ENCODE results near the gene CCDC3.
A peak's percentile ranks its signal among the peaks of the same experiment; 100 is the strongest.

Gene CCDC3

DNA sequence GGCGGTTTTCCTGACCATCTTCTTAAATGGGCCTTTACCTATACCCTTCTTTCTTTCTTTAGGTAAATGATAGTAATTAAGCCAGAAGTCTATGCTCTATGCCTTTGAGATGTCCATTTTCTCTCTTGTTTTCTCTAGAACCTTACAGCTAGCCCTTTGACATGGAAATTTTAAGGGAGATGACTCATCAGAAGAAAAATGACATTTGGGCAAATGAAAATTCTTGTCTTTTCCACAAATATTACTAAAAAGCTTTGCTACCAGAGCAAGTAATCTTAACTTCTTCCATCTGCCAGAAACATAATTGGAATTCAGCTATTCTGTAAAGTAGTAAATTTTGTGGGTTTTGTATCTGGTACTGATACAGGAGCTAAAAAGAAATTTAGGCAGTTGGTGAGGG, 59.5 kb downstream of the CCDC3 start:
- TF ChIP-seq, protein P1, sequence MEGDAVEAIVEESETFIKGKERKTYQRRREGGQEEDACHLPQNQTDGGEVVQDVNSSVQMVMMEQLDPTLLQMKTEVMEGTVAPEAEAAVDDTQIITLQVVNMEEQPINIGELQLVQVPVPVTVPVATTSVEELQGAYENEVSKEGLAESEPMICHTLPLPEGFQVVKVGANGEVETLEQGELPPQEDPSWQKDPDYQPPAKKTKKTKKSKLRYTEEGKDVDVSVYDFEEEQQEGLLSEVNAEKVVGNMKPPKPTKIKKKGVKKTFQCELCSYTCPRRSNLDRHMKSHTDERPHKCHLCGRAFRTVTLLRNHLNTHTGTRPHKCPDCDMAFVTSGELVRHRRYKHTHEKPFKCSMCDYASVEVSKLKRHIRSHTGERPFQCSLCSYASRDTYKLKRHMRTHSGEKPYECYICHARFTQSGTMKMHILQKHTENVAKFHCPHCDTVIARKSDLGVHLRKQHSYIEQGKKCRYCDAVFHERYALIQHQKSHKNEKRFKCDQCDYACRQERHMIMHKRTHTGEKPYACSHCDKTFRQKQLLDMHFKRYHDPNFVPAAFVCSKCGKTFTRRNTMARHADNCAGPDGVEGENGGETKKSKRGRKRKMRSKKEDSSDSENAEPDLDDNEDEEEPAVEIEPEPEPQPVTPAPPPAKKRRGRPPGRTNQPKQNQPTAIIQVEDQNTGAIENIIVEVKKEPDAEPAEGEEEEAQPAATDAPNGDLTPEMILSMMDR (conservative IDR thresholded peaks at IDR 0.05; ENCODE audit: low read depth), result no peak
- DNase-seq (ENCODE audit: low spot score), result no peak
- ChIA-PET POLR2A (ENCODE audit: low non-redundant PET) (no interaction called here), CTCF (no interaction called here)
- no peak overlapping the region for H3K27ac ChIP-seq

DNA sequence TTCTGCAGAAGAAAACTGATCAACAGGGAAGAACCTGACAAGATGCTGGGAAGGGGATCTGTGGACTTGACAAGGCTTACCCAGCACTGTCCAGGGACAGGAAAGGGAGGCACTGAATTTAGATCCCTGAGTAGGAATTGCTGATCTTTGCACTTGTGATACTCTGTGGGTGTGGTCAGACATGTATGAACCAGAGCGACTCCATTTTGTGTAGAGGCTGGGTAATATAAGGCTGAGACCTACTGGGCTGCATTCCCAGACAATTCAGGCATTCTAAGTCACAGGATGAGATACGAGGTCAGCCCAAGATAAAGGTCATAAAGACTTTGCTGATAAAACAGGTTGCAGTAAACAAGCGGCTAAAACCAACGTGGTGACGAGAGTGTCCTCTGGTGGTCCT, 60.7 kb downstream of the CCDC3 start:
- DNase-seq (ENCODE audit: low spot score), result no peak
- TF ChIP-seq, protein P1 (conservative IDR thresholded peaks at IDR 0.05; ENCODE audit: low read depth), result no peak
- ChIA-PET CTCF (no interaction called here), POLR2A (ENCODE audit: low non-redundant PET) (no interaction called here)
- no peak overlapping the region for H3K27ac ChIP-seq

DNA sequence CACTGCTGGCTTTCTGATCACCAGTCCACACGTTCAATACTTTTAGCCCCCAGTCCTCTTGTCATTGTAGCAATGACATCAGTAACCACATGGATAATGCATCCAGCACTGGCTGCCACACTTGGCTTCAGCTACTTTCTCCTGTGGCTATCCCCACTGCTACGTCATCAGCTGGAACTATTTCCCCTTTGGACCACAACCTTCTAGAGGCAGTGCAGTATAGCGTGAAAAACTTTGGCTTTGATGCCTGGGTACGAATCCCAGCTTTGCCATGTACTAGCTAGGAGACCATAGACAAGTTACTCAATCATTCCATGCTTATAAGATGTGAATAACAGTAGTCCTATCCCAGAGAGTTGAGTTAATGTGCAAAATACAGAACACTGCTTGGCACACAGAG, 63.2 kb downstream of the CCDC3 start:
- H3K27ac ChIP-seq, result no peak overlapping the region
- POLR2A ChIA-PET (ENCODE audit: low non-redundant PET), result no interaction called here
- TF ChIP-seq, protein P1 (conservative IDR thresholded peaks at IDR 0.05; ENCODE audit: low read depth), result no peak
- no peak for DNase-seq (ENCODE audit: low spot score)
- CTCF ChIA-PET, result no interaction called here

DNA sequence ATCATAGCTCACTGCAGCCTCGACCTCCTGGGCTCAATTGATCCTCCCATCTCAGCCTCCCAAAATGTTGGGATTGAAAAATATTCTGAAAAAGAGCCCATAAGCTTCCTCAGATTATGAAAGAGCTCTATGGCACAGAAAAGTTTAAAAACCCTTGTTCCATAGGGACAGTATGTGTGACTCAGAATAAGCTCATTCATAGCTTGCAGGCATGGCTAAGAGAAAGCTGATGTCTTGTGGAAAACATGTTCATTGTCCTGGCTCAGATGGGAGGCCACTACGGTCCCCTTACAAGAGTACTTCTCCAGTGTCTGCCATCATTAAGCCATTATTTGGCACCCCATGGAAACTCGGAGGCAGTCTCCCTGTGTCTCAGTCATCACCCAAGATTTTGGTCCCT, 64.0 kb downstream of the CCDC3 start:
- TF ChIP-seq, protein P1 (conservative IDR thresholded peaks at IDR 0.05; ENCODE audit: low read depth), result no peak
- peak; percentile 56 for DNase-seq (ENCODE audit: low spot score)
- CTCF ChIA-PET, result no interaction called here
- POLR2A ChIA-PET (ENCODE audit: low non-redundant PET), result no interaction called here
- H3K27ac ChIP-seq, result no peak overlapping the region

DNA sequence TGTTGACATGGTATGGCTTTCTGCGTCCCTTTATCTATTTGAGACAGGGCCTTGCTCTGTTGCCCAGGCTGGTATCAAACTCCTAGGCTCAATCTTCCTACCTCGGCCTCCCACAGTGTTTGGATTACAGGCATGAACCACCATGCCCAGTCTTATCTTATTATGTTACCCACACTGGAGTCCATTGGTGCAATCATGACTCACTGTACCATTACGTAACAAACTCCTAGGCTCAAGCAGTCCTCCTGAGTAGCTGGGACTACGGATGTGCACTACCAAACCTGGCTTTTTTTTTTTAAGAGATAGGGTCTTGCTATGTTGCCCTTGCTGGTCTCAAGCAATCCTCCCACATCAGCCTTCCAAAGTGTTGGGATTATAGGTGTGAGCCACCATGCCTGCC, 66.7 kb downstream of the CCDC3 start:
- ChIA-PET CTCF (interaction anchor here (0.7 kb wide), 2 partner anchors 614 to 723 kb away, joined by 3 to 5 read pairs; no protein-coding TSS in a partner anchor), POLR2A (ENCODE audit: low non-redundant PET) (no interaction called here)
- no peak overlapping the region for H3K27ac ChIP-seq
- TF ChIP-seq, protein P1 (conservative IDR thresholded peaks at IDR 0.05; ENCODE audit: low read depth), result no peak
- DNase-seq (ENCODE audit: low spot score), result peak; percentile 44

DNA sequence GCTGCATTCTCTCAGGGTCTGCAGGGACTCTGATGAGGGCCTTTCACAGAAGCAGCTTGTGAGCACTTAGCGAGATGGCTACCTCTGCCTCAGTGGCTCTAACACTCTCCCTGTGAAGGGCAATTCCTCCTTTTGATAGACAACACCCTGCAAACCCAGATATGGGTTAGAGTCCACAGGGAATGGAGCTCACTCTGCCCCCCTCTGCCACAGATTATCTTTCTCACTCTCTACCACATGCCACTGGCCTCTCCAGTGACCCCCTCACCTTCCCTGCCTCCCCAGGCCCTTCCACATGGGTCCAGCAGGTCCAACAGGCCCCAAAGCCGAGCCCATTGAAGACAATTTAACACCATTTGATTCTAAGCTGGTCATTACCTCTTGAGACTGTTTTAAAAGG, 72.1 kb downstream of the CCDC3 start:
- POLR2A ChIA-PET (ENCODE audit: low non-redundant PET), result interaction anchor here (0.5 kb wide), 1 partner anchor 357 kb away, joined by 3 read pairs; no protein-coding TSS in a partner anchor
- CTCF ChIA-PET, result interaction anchor here (0.5 to 0.7 kb wide), 2 partner anchors 81 to 338 kb away, joined by 3 read pairs; no protein-coding TSS in a partner anchor
- no peak overlapping the region for H3K27ac ChIP-seq
- no peak for DNase-seq (ENCODE audit: low spot score)
- TF ChIP-seq, protein P1 (conservative IDR thresholded peaks at IDR 0.05; ENCODE audit: low read depth), result no peak

DNA sequence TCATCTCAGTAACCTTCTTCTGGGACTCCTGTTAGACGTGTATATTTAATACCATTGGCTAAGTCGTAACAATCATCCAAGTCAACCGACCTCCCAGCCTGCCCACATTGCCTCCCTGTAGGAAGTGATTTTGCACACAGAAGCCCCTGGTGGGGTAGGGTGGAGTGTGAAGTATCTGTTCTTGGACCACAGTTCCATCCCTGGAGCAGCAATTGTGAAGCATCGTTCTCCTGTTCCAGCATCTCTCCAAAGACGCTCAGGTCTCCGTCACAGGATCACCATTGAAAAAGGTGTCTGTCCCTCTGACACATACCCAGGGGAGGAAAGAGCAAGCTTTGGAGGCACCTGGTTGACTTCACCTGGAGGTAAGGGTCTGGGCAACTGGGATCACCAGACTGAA, 72.9 kb downstream of the CCDC3 start:
- peak overlapping the region; percentile 73 for H3K27ac ChIP-seq
- ChIA-PET CTCF (interaction anchor here (0.5 kb wide), 1 partner anchor 81 kb away, joined by 3 read pairs; no protein-coding TSS in a partner anchor), POLR2A (ENCODE audit: low non-redundant PET) (no interaction called here)
- DNase-seq (ENCODE audit: low spot score), result no peak
- TF ChIP-seq, protein P1 (conservative IDR thresholded peaks at IDR 0.05; ENCODE audit: low read depth), result no peak
